ENCODE data around the gene KLHL34. TPM values are rescaled to one million over a fixed set of nuclear protein-coding genes. Genes with fewer than 3 reads are reported as not detected.

Gene KLHL34
- polyA plus RNA-seq (2012; ENCODE audit: insufficient read depth, insufficient read length): not detected

- H3K4me3 ChIP-seq (ENCODE audit: low read length): no peak within 1 kb of the TSS
- no peak for DNase-seq (ENCODE audit: low read depth, low spot score)
Measured at GRCh38 chrX:21658152-21658737, at the start of gene KLHL34. TSS of gene KLHL34 (minus strand) at chrX:21658330. CDS start at chrX:21657788, 542 bp downstream.

GRCh38 chrX:21705225-21705624, 47.1 kb upstream of the KLHL34 start:
- DNase-seq (ENCODE audit: low read depth, low spot score): no peak
- no peak overlapping the region for H3K4me3 ChIP-seq (ENCODE audit: low read length)

GRCh38 chrX:21702725-21703124, 44.6 kb upstream of the KLHL34 start:
- DNase-seq (ENCODE audit: low read depth, low spot score): no peak
- H3K4me3 ChIP-seq (ENCODE audit: low read length): no peak overlapping the region

GRCh38 chrX:21700967-21701366, 42.8 kb upstream of the KLHL34 start:
- no peak overlapping the region for H3K4me3 ChIP-seq (ENCODE audit: low read length)
- DNase-seq (ENCODE audit: low read depth, low spot score): no peak

GRCh38 chrX:21700275-21700674, 42.1 kb upstream of the KLHL34 start:
- no peak for DNase-seq (ENCODE audit: low read depth, low spot score)
- no peak overlapping the region for H3K4me3 ChIP-seq (ENCODE audit: low read length)

GRCh38 chrX:21699136-21699535, 41.0 kb upstream of the KLHL34 start:
- DNase-seq (ENCODE audit: low read depth, low spot score): no peak
- H3K4me3 ChIP-seq (ENCODE audit: low read length): no peak overlapping the region

GRCh38 chrX:21698272-21698671, 40.1 kb upstream of the KLHL34 start:
- no peak for DNase-seq (ENCODE audit: low read depth, low spot score)
- no peak overlapping the region for H3K4me3 ChIP-seq (ENCODE audit: low read length)

- DNase-seq (ENCODE audit: low read depth, low spot score): peak; percentile 38
- no peak overlapping the region for H3K4me3 ChIP-seq (ENCODE audit: low read length)
Measured at GRCh38 chrX:21691512-21692018, 33.4 kb upstream of the KLHL34 start.

GRCh38 chrX:21683941-21684340, 25.8 kb upstream of the KLHL34 start:
- no peak for DNase-seq (ENCODE audit: low read depth, low spot score)
- H3K4me3 ChIP-seq (ENCODE audit: low read length): no peak overlapping the region

- DNase-seq (ENCODE audit: low read depth, low spot score): no peak
- no peak overlapping the region for H3K4me3 ChIP-seq (ENCODE audit: low read length)
Measured at GRCh38 chrX:21678048-21678612, 20.0 kb upstream of the KLHL34 start.

- H3K4me3 ChIP-seq (ENCODE audit: low read length): no peak overlapping the region
- DNase-seq (ENCODE audit: low read depth, low spot score): no peak
Measured at GRCh38 chrX:21675931-21676330, 17.8 kb upstream of the KLHL34 start.

- DNase-seq (ENCODE audit: low read depth, low spot score): no peak
- H3K4me3 ChIP-seq (ENCODE audit: low read length): no peak overlapping the region
Measured at GRCh38 chrX:21674430-21675186, 16.5 kb upstream of the KLHL34 start.

GRCh38 chrX:21666679-21667078, 8.5 kb upstream of the KLHL34 start:
- H3K4me3 ChIP-seq (ENCODE audit: low read length): no peak overlapping the region
- DNase-seq (ENCODE audit: low read depth, low spot score): no peak

- no peak for DNase-seq (ENCODE audit: low read depth, low spot score)
- no peak overlapping the region for H3K4me3 ChIP-seq (ENCODE audit: low read length)
Measured at GRCh38 chrX:21666252-21666651, 8.1 kb upstream of the KLHL34 start.

GRCh38 chrX:21662761-21663160, 4.6 kb upstream of the KLHL34 start:
- H3K4me3 ChIP-seq (ENCODE audit: low read length): no peak overlapping the region
- DNase-seq (ENCODE audit: low read depth, low spot score): no peak

GRCh38 chrX:21661316-21661715, 3.2 kb upstream of the KLHL34 start:
- DNase-seq (ENCODE audit: low read depth, low spot score): no peak
- H3K4me3 ChIP-seq (ENCODE audit: low read length): no peak overlapping the region

GRCh38 chrX:21660156-21660555, 2.0 kb upstream of the KLHL34 start:
- DNase-seq (ENCODE audit: low read depth, low spot score): no peak
- H3K4me3 ChIP-seq (ENCODE audit: low read length): no peak overlapping the region

GRCh38 chrX:21659320-21659719, 1.2 kb upstream of the KLHL34 start:
- DNase-seq (ENCODE audit: low read depth, low spot score): no peak
- H3K4me3 ChIP-seq (ENCODE audit: low read length): no peak overlapping the region

GRCh38 chrX:21658746-21659145, 616 bp upstream of the KLHL34 start:
- H3K4me3 ChIP-seq (ENCODE audit: low read length): no peak overlapping the region
- no peak for DNase-seq (ENCODE audit: low read depth, low spot score)

Measured in Jurkat, Clone E6-1 (cell line).